UCSD-AML1 (cell line): Measurements from ENCODE around the gene GALNT12.

ENCODE experiments used
- DNase-seq: peaks from one replicate; lab custom pipeline; 2025; ENCODE audit not compliant: unreplicated experiment; lab: John Stamatoyannopoulos, UW

Gene GALNT12

GRCh38 chr9:98781588-98782383 is 25.7 kb upstream of the GALNT12 start:
- DNase-seq = no peak

DNA sequence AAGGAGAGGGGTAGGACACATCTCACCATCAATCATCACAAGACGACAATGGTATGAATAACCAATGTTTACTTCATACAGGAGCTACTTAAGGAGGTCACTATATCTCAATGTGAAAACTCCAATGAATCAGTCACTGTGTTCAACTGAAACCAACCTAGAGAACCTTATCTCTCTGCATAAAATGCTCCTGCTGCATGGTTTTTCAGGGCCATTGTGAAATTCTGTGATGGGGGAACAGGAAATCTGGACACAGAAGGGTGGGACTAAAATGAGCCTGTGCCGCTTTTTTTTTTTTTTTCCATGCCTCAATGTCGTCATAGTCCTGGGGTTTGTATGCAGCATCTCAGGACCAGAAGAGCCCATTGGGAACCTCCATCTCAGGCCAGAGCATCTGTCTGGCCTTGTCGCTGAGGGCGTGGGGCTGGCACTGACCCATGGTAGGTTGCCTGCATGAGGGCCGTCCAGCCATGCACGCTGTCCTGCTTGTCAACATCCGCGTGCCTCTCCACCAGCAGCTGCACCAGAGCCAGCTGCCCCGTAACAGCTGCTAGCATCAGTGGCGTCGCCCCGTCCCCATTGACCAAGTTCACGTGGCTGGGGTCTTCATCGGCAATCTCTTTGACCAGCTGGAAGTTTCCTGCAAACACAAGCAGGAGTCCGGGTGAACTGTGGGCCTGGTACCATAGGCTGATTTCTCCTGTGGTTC is 23.8 kb upstream of the GALNT12 start:
- DNase-seq = no peak

GRCh38 chr9:98784831-98785806 is 22.4 kb upstream of the GALNT12 start:
- DNase-seq = no peak

DNA sequence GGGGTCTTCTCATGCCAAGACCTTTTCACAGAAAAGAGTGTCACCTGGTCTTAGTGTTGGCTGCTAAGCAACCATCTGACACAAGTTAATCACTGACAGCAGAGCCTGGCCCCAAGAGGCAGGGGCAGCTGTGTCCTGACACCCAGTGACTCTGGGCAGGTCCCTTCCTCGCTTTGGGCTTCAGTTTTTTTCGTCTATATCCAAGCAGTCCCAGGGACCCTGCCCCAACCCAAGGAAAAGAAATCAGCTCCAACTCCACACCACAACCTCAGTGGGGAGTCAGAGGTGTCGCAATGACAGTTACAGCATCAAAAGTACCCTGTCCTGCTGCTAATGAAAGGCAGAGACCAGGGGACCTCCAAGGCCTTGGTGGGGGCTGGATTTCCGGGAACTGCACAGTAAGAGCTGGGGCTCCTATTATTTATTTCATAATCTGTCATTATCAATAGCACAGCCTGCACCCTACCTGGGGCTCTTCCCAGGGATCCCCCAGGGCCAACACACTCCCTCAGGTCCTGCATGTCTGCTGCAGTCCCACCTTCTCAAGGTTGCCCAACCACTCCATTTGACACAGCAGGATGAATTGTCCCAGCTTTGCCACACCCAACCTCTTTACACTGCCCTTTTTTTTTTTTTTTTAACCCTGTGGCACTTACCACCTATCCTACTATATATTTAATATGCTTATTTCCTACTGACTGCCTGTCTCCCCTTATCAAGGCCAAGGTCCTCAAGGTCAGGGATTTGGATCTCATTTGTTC is 20.5 kb upstream of the GALNT12 start:
- DNase-seq = no peak

DNA sequence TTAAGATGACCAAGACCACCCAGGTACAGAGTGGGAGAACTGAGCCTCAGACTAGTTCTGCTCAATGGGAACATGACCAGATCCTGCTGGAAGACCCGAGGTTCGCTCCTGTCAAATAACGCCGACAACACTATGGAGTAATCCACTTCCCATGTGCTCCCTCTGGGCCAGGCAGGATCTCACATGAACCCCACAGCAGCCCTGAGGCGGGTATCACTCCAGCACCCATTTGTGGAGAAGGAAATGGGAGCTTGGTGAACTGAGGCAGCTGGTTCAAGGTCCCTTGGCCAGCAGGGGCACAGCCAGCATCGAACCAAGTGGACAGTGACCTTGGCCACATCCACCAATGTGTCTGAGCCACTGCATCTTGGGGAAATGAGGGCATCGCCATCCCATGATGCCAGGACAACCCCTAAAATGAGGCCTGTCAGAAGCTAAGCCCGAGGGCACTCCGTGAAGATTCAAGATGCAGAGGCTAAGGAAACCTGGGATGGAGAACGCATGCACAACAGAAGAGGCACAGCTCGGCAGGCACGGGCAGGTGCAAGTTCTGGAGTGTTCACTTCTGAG is 19.6 kb upstream of the GALNT12 start:
- DNase-seq = no peak

DNA sequence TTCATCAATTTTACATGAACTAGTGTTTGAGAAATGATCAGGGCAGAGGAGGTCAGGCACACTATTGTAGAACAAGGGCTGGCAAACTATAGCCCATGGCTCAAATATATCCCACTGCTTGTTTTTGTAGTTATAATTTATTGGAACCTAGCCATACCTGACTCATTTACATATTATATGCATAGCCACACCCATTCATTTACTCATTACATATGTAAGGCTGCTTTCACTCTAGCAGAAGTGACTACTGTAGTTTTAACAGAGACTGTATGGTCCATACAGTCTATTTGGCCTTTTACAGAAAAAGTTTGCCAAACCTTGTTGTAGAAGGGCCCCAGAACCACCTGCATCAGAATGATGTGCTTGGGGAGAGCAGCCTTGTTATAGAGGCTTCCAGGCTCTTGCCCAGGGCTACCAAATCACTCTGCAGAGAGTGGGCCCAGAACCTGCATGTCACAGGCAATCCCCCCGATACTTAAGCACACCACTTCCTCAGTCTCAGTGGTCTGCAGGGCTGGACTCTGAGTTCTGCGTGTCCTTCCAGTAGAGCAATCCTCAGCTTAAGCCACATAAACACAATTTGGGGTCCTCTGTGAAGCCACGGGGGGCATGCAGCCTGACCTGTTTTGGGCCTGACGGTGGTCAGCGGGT is 17.9 kb upstream of the GALNT12 start:
- no peak for DNase-seq

DNA sequence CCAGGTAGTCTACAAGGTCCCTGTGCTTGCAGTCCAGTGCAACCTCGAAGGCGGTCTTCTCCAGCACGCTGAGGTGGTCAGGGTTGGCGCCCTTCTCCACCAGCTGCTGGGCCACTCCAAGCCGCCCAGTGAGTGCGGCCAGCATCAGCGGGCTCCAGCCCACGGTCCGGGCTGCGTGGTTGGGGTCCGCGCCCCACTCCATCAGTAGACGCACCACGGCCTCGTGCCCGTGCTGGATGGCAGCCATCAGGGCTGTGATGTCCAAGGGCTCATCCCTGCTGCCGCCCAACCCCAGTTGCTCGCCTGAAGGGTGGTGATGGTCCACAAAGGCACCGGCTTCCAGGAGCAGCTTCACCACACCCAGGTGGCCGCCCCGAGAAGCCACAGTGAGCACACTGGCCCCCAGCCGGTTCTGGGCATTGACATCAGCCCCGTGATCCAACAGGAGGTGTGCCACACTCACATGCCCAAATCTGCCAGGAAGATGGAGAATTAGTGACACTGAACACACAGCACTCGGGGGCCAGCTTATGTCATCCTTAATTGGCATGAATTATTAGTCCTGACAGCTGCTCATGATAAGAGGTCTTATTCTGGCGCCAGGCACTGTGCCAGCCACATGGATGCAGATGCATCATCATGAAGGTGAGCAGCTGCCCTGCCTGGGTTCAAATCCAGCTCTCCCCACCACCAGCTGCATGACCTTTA is 17.2 kb upstream of the GALNT12 start:
- DNase-seq = no peak

- DNase-seq = peak; percentile 67
These were observed 16.4 kb upstream of the GALNT12 start for GRCh38 chr9:98790842-98791607.

DNA sequence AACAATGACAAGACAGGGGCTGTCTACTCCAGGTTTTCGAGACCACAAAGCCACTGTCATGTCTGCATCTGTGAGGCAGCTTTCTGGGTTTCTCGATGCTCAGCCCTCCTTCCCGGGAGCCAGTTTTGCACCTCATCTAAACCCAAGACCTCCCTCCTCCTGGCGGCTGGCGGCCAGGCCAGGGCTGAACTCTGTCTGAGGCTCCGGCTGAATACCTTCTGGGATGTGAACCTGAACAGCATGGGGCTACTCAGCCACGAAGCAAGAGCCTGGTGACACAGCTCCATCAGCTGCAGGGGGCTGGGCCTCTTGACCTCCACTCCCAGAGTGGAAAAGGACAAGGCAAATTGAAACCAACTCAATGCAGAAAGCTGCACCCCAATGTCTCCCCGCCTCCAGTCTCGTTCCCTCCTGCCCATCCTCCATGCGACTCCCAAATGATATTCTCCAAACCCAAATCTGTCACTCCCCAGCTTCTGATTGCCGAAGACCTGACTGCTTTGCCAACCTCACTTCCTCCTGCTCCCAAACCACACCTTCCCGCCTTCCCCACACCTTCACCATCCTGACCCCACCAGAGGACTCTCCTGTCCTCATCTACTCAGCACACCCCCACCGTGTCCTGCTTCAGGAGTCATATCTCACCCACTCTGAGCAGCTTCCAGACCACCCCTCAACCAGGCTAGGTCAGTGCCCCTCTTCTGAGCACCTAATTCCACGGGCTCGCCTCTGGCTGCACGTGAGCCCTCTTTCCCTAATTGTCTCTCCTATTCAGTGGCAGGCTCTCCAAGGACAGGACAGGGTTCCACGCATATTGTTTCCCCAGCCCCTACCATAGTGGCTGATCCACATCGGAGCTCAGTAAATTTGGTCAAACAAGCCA is 15.6 kb upstream of the GALNT12 start:
- no peak for DNase-seq

GRCh38 chr9:98793031-98793430 is 14.4 kb upstream of the GALNT12 start:
- DNase-seq = no peak

GRCh38 chr9:98794802-98795201 is 12.7 kb upstream of the GALNT12 start:
- DNase-seq = no peak

GRCh38 chr9:98795295-98795955 is 12.0 kb upstream of the GALNT12 start:
- no peak for DNase-seq

DNA sequence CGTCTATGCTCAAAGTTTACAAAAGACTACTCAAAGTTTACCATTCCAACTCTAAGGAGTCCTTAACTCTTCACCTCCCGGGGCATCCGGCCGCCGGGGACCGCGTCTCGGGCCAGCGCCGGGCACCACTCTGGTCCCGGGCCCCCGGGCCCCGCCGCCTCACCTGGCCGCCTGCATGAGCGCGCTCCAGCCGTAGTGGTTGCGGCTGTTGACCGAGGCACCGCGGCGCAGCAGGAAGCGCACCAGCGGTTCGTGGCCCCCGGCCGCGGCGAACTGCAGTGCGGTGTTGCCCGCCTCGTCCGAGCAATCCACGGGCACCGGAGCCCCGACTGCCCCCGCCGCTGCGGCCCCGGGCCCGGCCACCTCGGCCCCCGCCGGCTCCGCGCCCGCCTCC is 11.5 kb upstream of the GALNT12 start:
- DNase-seq = no peak

- peak; percentile 75 for DNase-seq
These were observed 10.9 kb upstream of the GALNT12 start, which contains the start of gene ANKS6 for GRCh38 chr9:98796364-98797101. ANKS6 (minus strand) TSS chr9:98796555; CDS start chr9:98796491, 64 bp downstream.

DNA sequence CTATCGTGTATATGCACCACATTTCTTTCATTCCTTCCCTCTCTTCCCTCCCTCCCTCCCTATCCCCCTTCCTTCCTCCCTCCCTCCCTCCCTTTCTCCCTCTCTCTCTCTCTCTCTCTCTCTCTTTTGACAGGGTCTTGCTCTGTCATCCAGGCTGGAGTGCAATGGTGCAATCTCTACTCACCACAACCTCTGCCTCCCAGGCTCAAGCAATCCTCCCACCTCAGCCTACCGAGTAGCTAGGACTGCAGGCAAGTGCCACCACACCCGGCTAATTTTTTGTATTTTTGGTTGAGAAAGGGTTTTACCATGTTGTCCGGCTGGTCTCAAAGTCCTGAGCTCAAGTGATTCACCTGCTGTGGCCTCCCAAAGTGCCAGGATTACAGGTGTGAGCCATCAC is 10.0 kb upstream of the GALNT12 start:
- no peak for DNase-seq

- no peak for DNase-seq
These were observed 9.2 kb upstream of the GALNT12 start for GRCh38 chr9:98798254-98798653.
